Ecto neural progenitor cell (in vitro differentiated cells): Measurements from ENCODE around the gene PPT1.

Source experiments
- DNase-seq: peaks from one replicate; pipeline ENCODE4 v3.0.0-alpha.2; 2018; ENCODE audit warnings: low spot score

The PPT1 gene

GRCh38 chr1:40030528-40031135, 66.4 kb downstream of the PPT1 start:
- no peak for DNase-seq

- no peak for DNase-seq
Observed at GRCh38 chr1:40029608-40030007, 67.4 kb downstream of the PPT1 start.

- DNase-seq, result no peak
Observed at GRCh38 chr1:40027647-40028046, 69.4 kb downstream of the PPT1 start.

GRCh38 chr1:40024671-40025070, 72.4 kb downstream of the PPT1 start:
- DNase-seq, result no peak

- DNase-seq, result no peak
Observed at GRCh38 chr1:40023379-40023944, 73.6 kb downstream of the PPT1 start.
